ENCODE results near the gene LRP5. TPM values are rescaled to one million over a fixed set of nuclear protein-coding genes. Genes with fewer than 3 reads are reported as not detected.

The LRP5 gene
- total RNA-seq, 1 donor from 2014 or later: 54.7 TPM

DNA sequence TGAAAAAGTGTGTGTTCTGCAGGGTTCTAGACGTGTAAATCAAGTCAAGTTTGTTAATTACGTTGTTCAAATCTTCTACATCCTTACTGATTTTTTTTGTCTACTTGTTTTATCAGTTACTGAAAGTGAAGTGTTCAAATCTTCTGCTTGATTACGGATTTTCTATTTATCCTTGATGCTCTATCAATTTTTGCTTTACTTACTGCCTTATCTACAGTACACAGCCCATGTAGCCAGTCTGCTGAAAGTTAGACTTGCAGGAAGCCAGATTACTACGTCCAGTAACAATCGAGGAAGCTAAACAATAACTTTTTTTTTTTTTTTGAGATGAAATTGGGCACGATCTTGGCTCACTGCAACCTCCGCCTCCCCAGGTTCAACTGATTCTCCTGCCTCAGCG is 25.0 kb upstream of the LRP5 start:
- intact Hi-C loops (cut with micrococcal nuclease): no loop called here
- TF ChIP-seq CTCF (IDR thresholded peaks at IDR 0.05; ENCODE audit: borderline replicate concordance): no peak
- no peaks in the 10 kb centered on the region for H3K27me3 ChIP-seq (ENCODE audit: low read depth)

DNA sequence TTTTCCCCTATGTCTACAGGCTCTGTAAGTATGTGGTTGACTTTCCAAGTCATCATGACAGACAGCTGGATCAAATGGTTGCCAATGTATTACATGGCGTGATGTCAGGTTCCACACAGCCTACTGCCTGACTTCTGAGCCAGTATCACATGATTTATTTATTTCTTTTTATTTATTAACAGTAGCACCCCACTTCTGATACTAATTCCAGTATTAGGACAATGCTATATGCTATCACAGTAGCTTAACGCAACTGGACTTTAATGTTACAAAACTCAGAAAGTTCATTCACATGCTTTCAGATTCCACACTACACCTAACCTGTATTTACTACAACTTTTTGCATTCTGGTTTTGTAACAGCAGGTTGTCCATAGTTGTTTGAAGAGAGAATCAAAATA is 22.9 kb upstream of the LRP5 start:
- no peaks in the 10 kb centered on the region for H3K27me3 ChIP-seq (ENCODE audit: low read depth)
- intact Hi-C loops (cut with micrococcal nuclease): no loop called here
- DNase-seq: no peak
- TF ChIP-seq CTCF (IDR thresholded peaks at IDR 0.05; ENCODE audit: borderline replicate concordance): no peak
- no peak overlapping the region for H3K4me3 ChIP-seq
- no peaks in the 10 kb centered on the region for H3K4me1 ChIP-seq
- no peak overlapping the region for H3K27ac ChIP-seq (replicated peaks)
- no peaks in the 10 kb centered on the region for H3K36me3 ChIP-seq
- peaks cover 4% of the 10 kb centered on the region for H3K9me3 ChIP-seq (replicated peaks)

More for the DNA sequence above, 25.0 kb upstream of the LRP5 start:
- DNase-seq: no peak
- no peaks in the 10 kb centered on the region for H3K4me1 ChIP-seq
- no peak overlapping the region for H3K4me3 ChIP-seq
- no peaks in the 10 kb centered on the region for H3K36me3 ChIP-seq
- H3K27ac ChIP-seq (replicated peaks): no peak overlapping the region
- H3K9me3 ChIP-seq (replicated peaks): peaks cover 4% of the 10 kb centered on the region

DNA sequence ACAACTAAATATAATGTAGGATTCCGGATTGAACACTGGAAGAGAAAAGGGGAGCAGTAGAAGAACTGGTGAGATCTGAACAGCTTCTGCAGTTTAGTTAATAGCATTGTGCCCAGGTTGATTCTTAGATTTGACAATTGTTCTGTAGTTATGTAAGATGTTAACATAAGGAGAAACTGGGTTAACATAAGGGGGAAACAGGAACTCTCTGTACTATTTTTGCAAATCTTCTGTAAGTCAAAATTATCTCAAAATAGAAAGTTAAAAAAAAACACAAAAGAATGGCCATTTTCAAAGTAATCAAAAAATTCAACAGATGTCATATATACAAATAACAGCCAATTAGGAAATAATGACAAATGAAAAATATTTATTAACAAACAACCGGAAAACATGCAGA is 18.7 kb upstream of the LRP5 start:
- TF ChIP-seq CTCF (IDR thresholded peaks at IDR 0.05; ENCODE audit: borderline replicate concordance): no peak
- H3K4me3 ChIP-seq: no peak overlapping the region
- H3K27ac ChIP-seq (replicated peaks): no peak overlapping the region
- DNase-seq: no peak
- peaks cover 15% of the 10 kb centered on the region for H3K4me1 ChIP-seq
- peaks cover 4% of the 10 kb centered on the region for H3K9me3 ChIP-seq (replicated peaks)
- H3K27me3 ChIP-seq (ENCODE audit: low read depth): no peaks in the 10 kb centered on the region
- H3K36me3 ChIP-seq: no peaks in the 10 kb centered on the region
- intact Hi-C loops (cut with micrococcal nuclease): no loop called here

DNA sequence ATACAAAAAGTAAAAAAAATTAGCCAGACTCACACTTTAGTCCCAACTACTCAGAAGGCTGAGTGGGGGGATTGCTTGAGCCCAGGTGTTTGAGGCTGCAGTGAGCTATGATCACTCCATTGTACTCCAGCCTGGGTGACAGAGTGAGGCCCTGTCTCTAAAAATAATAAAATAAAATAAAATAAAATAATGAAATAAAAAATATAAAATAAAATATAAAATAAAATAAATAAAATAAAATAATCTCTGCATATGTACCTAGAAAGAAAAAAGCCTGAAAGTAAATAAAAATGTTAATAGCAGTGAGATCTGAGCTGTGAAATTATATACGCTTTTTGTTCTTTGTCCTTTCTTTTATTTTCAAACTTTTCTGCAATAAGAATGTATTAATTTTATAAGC is 17.1 kb upstream of the LRP5 start:
- no peak for DNase-seq
- H3K36me3 ChIP-seq: no peaks in the 10 kb centered on the region
- H3K9me3 ChIP-seq (replicated peaks): no peaks in the 10 kb centered on the region
- H3K27ac ChIP-seq (replicated peaks): no peak overlapping the region
- H3K4me3 ChIP-seq: no peak overlapping the region
- H3K4me1 ChIP-seq: peaks cover 19% of the 10 kb centered on the region
- TF ChIP-seq CTCF (IDR thresholded peaks at IDR 0.05; ENCODE audit: borderline replicate concordance): no peak
- no peaks in the 10 kb centered on the region for H3K27me3 ChIP-seq (ENCODE audit: low read depth)
- intact Hi-C loops (cut with micrococcal nuclease): no loop called here

DNA sequence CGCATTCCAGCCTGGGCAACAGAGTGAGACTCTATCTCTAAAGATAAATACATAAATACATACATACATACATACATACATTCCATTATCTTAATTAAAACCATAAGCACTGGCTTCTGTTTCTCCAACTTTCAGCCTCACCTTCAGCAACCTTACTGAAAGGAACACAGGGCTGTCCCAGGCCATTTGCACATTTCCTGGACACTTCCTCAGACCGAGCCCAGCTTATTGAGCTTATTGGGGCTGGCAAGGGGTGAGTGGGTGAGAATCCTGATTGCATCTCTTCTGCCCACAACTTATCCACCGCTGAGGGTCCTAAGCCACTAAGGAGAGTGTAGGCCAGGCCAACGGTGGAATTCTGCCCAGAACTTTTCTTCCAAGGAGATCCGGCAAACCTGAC is 16.5 kb upstream of the LRP5 start:
- no peaks in the 10 kb centered on the region for H3K36me3 ChIP-seq
- no peak for TF ChIP-seq CTCF (IDR thresholded peaks at IDR 0.05; ENCODE audit: borderline replicate concordance)
- no peak overlapping the region for H3K27ac ChIP-seq (replicated peaks)
- H3K4me1 ChIP-seq: peaks cover 19% of the 10 kb centered on the region
- intact Hi-C loops (cut with micrococcal nuclease): no loop called here
- no peaks in the 10 kb centered on the region for H3K9me3 ChIP-seq (replicated peaks)
- DNase-seq: no peak
- H3K27me3 ChIP-seq (ENCODE audit: low read depth): no peaks in the 10 kb centered on the region
- H3K4me3 ChIP-seq: no peak overlapping the region

Data from left ventricle myocardium inferior (tissue), 1 donor.